Measurements from ENCODE around the gene BEND5.

- no peak for TF ChIP-seq CTCF (IDR thresholded peaks at IDR 0.05)
- no peak for TF ChIP-seq POLR2A (IDR thresholded peaks at IDR 0.05)
- no peak for TF ChIP-seq EP300 (IDR thresholded peaks at IDR 0.05)
Observed at GRCh38 chr1:48692235-48692634, 84.5 kb downstream of the BEND5 start.

Measured in ovary (tissue), 3 donors.